AML-193 (cell line): ENCODE data around the gene PSMB10.
"Not testable (repeated sequence)": the region's sequence is repeated elsewhere in the genome, so short reads cannot be mapped to it uniquely, and the experiment has no call there.

Experiments
- DNase-seq, 2 experiments: peaks; one replicate each; lab custom pipeline; 2025; lab: John Stamatoyannopoulos, UW

PSMB10 gene

GRCh38 chr16:67942200-67942509 is 5.5 kb upstream of the PSMB10 start:
- DNase-seq, result peak; percentile 27 to 48

- DNase-seq, result no peak
These were observed 5.0 kb upstream of the PSMB10 start for GRCh38 chr16:67941469-67942199.

GRCh38 chr16:67940446-67941089 is 3.9 kb upstream of the PSMB10 start:
- no peak for DNase-seq

GRCh38 chr16:67939507-67940445 is 3.1 kb upstream of the PSMB10 start:
- no peak for DNase-seq

- DNase-seq, result not testable (repeated sequence)
These were observed 1.1 kb upstream of the PSMB10 start for GRCh38 chr16:67937713-67938112.

- peak; percentile 86 to 93 for DNase-seq
These were observed 393 bp upstream of the PSMB10 start for GRCh38 chr16:67936880-67937605.

GRCh38 chr16:67935402-67936123 is 1.1 kb downstream of the PSMB10 start:
- DNase-seq, result peak; percentile 90

- no peak for DNase-seq
These were observed 1.6 kb downstream of the PSMB10 start for GRCh38 chr16:67935101-67935401.

- no peak for DNase-seq
These were observed 2.1 kb downstream of the PSMB10 start for GRCh38 chr16:67934306-67935100.

GRCh38 chr16:67933805-67934204 is 2.8 kb downstream of the PSMB10 start:
- no peak for DNase-seq

- no peak for DNase-seq
These were observed 4.2 kb downstream of the PSMB10 start for GRCh38 chr16:67932462-67932840.

- no peak for DNase-seq
These were observed 4.8 kb downstream of the PSMB10 start, which contains the start of gene CTRL for GRCh38 chr16:67931712-67932461. Gene CTRL, minus strand, starts transcription at chr16:67931862. Its CDS starts 10 bp downstream, at chr16:67931852.

GRCh38 chr16:67930678-67931211 is 5.9 kb downstream of the PSMB10 start:
- DNase-seq, result no peak

- DNase-seq, result no peak
These were observed 6.5 kb downstream of the PSMB10 start for GRCh38 chr16:67930191-67930590.

GRCh38 chr16:67928561-67929364 is 7.9 kb downstream of the PSMB10 start:
- peak; percentile 48 to 56 for DNase-seq

- DNase-seq, result no peak
These were observed 8.5 kb downstream of the PSMB10 start for GRCh38 chr16:67928147-67928546.

GRCh38 chr16:67927131-67927941 is 9.3 kb downstream of the PSMB10 start:
- no peak for DNase-seq

- no peak for DNase-seq
These were observed 10.4 kb downstream of the PSMB10 start for GRCh38 chr16:67926181-67926750.
